Lower leg skin (tissue), 4 donors: ENCODE data around the gene DGKI. TPM values are rescaled to one million over a fixed set of nuclear protein-coding genes. Genes with fewer than 3 reads are reported as not detected.

Experiments used
- DNase-seq, 2 donors: peaks; one replicate each; pipeline ENCODE4 v3.0.0-alpha.2; 2019; ENCODE audit warnings: low spot score in 2 of 2
- H3K4me3 ChIP-seq: fragments of 200-600 bp; sonication (generic); 2 replicates; pipeline ENCODE4 v1.5.1; 2017; ENCODE audit warnings: mild to moderate bottlenecking, low read depth; ENCODE audit not compliant: poor library complexity, severe bottlenecking
- POLR2A ChIP-seq, 2 donors: fragments of 450-650 bp; IDR thresholded peaks; one replicate each; pipeline ENCODE4 v1.6.1; 2016 to 2017; ENCODE audit warnings: antibody characterized with exemption in 2 of 2, mild to moderate bottlenecking in 1 of 2, moderate library complexity in 1 of 2
- WGBS, 2 donors: methylation state at CpG; one replicate each; pipeline ENCODE4 v1.1.5; 2018; 5-methylcytosine and 5-hydroxymethylcytosine counted together
- intact Hi-C: fragments of 100-400 bp; cut with DNase I; formaldehyde crosslinking; loops from one replicate; pipeline ENCODE4 v1.15.0; 2023; ENCODE audit warnings: low total_unique reads
- total RNA-seq, 4 donors: library from RNA; depleted of rRNA; stranded (reverse); fragments of >200 nt; gene quantifications; one replicate each; pipeline ENCODE4 v1.1.0, GENCODE V29; 2016
- TF ChIP-seq, protein P1 (sequence below), 3 donors: fragments of 450-650 bp; IDR thresholded peaks; one replicate each; pipeline ENCODE4 v1.5.1; 2016; ENCODE audit warnings: antibody characterized with exemption in 3 of 3, mild to moderate bottlenecking in 3 of 3, moderate library complexity in 2 of 3

Gene DGKI
- total RNA-seq, 4 donors from 2014 or later, result 0.34 to 2.1 (median 1.3) TPM

DNA sequence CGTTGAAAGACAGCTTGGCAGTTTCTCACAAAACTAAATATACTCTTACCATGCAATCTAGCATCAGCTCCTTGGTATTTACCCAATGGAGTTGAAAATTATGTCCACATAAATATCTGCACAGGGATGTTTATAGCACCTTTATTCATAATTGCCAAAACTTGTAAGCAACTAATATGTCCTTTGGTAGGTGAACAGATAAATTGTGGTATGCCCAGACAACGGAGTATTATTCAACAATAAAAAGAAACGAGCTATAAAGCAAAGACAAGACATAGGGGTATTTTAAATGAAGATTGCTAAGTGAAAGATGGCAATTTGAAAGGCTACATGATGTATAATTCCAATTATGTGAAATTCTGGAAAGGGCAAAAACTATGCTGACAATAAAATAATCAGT, 340.7 kb downstream of the DGKI start:
- intact Hi-C loops, result no loop called here
- no peak for DNase-seq
- WGBS, 2 donors, result 68 to 76% methylated on average over 3 of the region's 3 CpGs
- TF ChIP-seq, protein P1, sequence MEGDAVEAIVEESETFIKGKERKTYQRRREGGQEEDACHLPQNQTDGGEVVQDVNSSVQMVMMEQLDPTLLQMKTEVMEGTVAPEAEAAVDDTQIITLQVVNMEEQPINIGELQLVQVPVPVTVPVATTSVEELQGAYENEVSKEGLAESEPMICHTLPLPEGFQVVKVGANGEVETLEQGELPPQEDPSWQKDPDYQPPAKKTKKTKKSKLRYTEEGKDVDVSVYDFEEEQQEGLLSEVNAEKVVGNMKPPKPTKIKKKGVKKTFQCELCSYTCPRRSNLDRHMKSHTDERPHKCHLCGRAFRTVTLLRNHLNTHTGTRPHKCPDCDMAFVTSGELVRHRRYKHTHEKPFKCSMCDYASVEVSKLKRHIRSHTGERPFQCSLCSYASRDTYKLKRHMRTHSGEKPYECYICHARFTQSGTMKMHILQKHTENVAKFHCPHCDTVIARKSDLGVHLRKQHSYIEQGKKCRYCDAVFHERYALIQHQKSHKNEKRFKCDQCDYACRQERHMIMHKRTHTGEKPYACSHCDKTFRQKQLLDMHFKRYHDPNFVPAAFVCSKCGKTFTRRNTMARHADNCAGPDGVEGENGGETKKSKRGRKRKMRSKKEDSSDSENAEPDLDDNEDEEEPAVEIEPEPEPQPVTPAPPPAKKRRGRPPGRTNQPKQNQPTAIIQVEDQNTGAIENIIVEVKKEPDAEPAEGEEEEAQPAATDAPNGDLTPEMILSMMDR (IDR thresholded peaks at IDR 0.05), result no peak
- TF ChIP-seq POLR2A (IDR thresholded peaks at IDR 0.05), result no peak
- H3K4me3 ChIP-seq, result no peak overlapping the region

DNA sequence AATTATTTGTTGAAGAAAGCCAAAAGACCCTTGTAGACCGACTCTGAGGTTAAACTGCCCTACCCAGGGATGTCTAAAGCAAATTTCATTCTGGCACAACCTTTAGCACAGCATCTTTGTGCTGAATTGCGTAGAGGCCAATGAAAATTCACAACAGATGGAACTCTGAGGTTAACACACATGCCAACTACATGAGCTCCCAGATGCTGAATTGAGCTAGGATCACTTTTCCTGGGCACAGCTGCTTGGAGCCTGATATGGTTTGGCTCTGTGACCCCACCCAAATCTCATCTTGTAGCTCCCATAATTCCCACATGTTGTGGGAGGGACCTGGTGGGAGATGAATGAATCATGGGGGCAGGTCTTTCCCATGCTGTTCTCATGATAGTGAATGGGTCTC, 345.2 kb downstream of the DGKI start:
- WGBS, 2 donors, result 60 to 68% methylated on average over 2 of the region's 2 CpGs

DNA sequence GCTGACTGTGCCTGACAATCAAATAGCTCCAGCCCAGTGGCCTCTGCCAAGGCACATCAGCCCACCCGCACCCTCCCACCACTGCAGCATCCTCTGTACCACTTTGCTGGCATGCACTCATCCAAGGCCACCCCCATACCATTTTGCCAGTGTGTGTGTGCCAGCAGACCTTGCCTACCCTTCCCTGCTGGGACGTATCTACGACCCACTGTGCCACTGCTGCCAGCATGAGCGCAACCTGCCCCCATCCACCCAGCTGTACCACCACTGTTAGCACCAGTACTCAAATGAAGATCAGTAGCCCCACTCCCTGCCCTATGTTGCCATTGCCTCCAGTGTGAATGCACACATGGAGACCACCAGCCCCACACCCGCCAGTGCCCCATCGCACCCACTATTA, 353.9 kb downstream of the DGKI start:
- H3K4me3 ChIP-seq, result no peak overlapping the region
- WGBS, 2 donors, result 95 to 97% methylated on average over 6 of the region's 6 CpGs
- TF ChIP-seq POLR2A (IDR thresholded peaks at IDR 0.05), result no peak
- TF ChIP-seq, protein P1 (IDR thresholded peaks at IDR 0.05), result no peak
- intact Hi-C loops, result no loop called here
- no peak for DNase-seq

More for the DNA sequence above, 345.2 kb downstream of the DGKI start:
- intact Hi-C loops, result no loop called here
- DNase-seq, result no peak
- no peak overlapping the region for H3K4me3 ChIP-seq
- TF ChIP-seq POLR2A (IDR thresholded peaks at IDR 0.05), result no peak
- TF ChIP-seq, protein P1 (IDR thresholded peaks at IDR 0.05), result no peak

DNA sequence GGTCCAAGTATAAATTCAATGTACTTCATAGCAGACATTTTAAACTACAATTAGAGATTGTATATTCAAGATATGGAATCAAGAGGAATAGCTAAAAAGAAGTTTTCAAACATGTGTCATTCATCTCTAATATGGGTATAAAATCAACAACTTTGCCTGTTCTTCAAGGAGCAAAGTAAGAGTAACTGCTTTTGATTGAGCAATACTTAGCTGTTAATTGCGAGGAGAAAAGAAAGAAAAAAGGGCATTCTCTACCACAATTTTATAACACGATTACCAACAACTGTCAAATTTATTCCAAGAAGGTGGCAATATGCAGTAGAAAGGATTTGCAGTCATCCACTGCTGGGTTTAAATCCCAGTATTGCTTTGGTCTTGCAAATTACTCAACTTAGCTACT, 356.9 kb downstream of the DGKI start:
- intact Hi-C loops, result no loop called here
- TF ChIP-seq POLR2A (IDR thresholded peaks at IDR 0.05), result no peak
- TF ChIP-seq, protein P1 (IDR thresholded peaks at IDR 0.05), result no peak
- whole genome bisulfite sequencing, 2 donors, result 81 to 87% methylated on average over 2 of the region's 2 CpGs

DNA sequence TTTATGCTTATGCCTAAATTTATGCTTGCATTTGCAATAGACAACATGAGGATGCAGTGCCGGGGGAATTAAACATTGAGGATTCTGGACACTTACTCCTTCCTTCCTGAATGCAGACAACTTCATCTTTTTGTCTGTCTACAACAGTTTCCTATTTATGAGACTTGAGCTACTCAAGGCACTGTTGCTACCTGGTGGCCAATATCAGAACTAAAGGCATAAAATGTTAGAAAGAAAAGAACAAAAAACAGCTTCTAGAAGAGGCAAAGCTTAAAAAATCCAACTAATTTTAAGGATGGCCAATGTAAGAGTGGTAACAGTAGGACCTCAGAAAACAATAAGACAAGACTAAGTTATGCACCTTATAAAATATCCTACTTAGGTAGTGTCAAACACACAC, 358.7 kb downstream of the DGKI start:
- 61 to 74% methylated on average over 1 of the region's 1 CpG for WGBS, 2 donors
- H3K4me3 ChIP-seq, result no peak overlapping the region
- DNase-seq, result no peak
- intact Hi-C loops, result no loop called here
- no peak for TF ChIP-seq POLR2A (IDR thresholded peaks at IDR 0.05)
- TF ChIP-seq, protein P1 (IDR thresholded peaks at IDR 0.05), result no peak

More for the DNA sequence above, 356.9 kb downstream of the DGKI start:
- no peak for DNase-seq
- no peak overlapping the region for H3K4me3 ChIP-seq

DNA sequence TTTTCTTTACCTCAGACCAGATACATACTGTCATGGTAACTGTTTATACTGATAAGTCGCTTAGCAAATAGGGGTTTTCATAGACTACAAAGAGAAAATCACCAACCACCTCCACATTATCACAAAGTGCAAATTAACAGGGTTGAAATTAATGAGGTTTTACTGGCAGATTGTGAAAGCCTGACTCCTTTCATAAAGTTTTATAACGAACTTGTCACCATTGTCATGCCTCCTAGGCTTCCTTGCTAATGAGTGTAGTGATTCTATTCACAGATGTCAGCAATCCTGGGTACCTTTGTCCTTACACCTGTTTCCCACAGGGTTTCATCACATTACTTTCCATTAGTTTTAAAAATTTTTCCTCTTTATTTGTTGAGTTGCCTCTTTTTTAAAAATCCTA, 361.0 kb downstream of the DGKI start:
- intact Hi-C loops, result no loop called here
- 67 to 72% methylated on average over 2 of the region's 2 CpGs for WGBS, 2 donors
- no peak overlapping the region for H3K4me3 ChIP-seq
- TF ChIP-seq POLR2A (IDR thresholded peaks at IDR 0.05), result no peak
- TF ChIP-seq, protein P1 (IDR thresholded peaks at IDR 0.05), result no peak
- no peak for DNase-seq
